ENCODE measurements around the gene SNRK. TPM values are rescaled to one million over a fixed set of nuclear protein-coding genes. Genes with fewer than 3 reads are reported as not detected.

The SNRK gene
- total and polyA plus RNA-seq, 2 of the 13 experiments (the other 11 are each of a cell fraction or from before 2014, with no cell fraction given): 11.4 to 16.1 TPM

DNA sequence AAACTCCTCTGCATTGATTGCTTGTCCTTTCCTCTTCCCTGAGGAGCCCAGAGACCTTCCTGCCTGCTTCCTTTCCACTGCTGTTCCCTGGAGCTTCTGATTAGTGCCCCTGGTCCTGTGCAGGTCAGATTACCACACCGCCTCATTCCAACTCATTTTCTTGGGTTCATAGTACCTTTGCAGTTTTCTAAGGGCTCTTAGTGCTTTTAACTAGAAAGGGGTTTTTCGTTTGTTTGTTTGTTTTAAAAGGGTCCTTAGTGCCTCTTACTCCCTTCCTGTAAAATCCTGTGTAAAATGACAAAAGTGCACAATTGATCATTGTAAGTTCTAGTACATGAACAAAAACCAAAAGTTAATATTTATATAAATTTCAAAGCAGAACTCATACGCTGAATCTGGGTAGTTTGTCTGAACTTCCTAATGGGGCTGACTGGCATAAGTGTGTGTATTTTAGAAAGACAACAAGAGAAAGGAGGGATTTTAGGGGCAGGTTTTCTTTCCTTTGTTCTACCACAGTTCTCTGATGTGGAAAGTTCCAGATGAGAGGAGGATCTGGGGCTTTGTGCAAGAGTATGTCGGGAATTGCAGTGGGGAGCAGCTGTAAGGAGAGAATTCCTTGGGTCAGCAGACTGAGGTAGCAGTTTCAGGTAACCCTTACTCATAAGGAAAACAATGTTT, 30.6 kb downstream of the SNRK start (continued):
- TF ChIP-seq, protein P1, sequence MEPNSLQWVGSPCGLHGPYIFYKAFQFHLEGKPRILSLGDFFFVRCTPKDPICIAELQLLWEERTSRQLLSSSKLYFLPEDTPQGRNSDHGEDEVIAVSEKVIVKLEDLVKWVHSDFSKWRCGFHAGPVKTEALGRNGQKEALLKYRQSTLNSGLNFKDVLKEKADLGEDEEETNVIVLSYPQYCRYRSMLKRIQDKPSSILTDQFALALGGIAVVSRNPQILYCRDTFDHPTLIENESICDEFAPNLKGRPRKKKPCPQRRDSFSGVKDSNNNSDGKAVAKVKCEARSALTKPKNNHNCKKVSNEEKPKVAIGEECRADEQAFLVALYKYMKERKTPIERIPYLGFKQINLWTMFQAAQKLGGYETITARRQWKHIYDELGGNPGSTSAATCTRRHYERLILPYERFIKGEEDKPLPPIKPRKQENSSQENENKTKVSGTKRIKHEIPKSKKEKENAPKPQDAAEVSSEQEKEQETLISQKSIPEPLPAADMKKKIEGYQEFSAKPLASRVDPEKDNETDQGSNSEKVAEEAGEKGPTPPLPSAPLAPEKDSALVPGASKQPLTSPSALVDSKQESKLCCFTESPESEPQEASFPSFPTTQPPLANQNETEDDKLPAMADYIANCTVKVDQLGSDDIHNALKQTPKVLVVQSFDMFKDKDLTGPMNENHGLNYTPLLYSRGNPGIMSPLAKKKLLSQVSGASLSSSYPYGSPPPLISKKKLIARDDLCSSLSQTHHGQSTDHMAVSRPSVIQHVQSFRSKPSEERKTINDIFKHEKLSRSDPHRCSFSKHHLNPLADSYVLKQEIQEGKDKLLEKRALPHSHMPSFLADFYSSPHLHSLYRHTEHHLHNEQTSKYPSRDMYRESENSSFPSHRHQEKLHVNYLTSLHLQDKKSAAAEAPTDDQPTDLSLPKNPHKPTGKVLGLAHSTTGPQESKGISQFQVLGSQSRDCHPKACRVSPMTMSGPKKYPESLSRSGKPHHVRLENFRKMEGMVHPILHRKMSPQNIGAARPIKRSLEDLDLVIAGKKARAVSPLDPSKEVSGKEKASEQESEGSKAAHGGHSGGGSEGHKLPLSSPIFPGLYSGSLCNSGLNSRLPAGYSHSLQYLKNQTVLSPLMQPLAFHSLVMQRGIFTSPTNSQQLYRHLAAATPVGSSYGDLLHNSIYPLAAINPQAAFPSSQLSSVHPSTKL (CRISPR knock-in tag; IDR thresholded peaks at IDR 0.05): peak; percentile 52; the same call in 1 of the 2 replicates
- peak; percentile 52 for TF ChIP-seq XRCC5 (optimal IDR thresholded peaks at IDR 0.05; ENCODE audit: low read length)
- TF ChIP-seq ELF1 (CRISPR knock-in tag; IDR thresholded peaks at IDR 0.05): no peak
- TF ChIP-seq, protein P2, sequence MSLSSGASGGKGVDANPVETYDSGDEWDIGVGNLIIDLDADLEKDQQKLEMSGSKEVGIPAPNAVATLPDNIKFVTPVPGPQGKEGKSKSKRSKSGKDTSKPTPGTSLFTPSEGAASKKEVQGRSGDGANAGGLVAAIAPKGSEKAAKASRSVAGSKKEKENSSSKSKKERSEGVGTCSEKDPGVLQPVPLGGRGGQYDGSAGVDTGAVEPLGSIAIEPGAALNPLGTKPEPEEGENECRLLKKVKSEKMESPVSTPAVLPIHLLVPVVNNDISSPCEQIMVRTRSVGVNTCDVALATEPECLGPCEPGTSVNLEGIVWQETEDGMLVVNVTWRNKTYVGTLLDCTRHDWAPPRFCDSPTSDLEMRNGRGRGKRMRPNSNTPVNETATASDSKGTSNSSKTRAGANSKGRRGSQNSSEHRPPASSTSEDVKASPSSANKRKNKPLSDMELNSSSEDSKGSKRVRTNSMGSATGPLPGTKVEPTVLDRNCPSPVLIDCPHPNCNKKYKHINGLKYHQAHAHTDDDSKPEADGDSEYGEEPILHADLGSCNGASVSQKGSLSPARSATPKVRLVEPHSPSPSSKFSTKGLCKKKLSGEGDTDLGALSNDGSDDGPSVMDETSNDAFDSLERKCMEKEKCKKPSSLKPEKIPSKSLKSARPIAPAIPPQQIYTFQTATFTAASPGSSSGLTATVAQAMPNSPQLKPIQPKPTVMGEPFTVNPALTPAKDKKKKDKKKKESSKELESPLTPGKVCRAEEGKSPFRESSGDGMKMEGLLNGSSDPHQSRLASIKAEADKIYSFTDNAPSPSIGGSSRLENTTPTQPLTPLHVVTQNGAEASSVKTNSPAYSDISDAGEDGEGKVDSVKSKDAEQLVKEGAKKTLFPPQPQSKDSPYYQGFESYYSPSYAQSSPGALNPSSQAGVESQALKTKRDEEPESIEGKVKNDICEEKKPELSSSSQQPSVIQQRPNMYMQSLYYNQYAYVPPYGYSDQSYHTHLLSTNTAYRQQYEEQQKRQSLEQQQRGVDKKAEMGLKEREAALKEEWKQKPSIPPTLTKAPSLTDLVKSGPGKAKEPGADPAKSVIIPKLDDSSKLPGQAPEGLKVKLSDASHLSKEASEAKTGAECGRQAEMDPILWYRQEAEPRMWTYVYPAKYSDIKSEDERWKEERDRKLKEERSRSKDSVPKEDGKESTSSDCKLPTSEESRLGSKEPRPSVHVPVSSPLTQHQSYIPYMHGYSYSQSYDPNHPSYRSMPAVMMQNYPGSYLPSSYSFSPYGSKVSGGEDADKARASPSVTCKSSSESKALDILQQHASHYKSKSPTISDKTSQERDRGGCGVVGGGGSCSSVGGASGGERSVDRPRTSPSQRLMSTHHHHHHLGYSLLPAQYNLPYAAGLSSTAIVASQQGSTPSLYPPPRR (CRISPR knock-in tag; IDR thresholded peaks at IDR 0.05; ENCODE audit: borderline replicate concordance): peak; percentile 40; the same call in 1 of the 2 replicates
- TF ChIP-seq, protein P3, sequence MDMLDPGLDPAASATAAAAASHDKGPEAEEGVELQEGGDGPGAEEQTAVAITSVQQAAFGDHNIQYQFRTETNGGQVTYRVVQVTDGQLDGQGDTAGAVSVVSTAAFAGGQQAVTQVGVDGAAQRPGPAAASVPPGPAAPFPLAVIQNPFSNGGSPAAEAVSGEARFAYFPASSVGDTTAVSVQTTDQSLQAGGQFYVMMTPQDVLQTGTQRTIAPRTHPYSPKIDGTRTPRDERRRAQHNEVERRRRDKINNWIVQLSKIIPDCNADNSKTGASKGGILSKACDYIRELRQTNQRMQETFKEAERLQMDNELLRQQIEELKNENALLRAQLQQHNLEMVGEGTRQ (IDR thresholded peaks at IDR 0.05; ENCODE audit: low read depth, low read length): no peak
- TF ChIP-seq, protein P3 (CRISPR knock-in tag; IDR thresholded peaks at IDR 0.05; ENCODE audit: borderline replicate concordance): no peak
- peak; percentile 88 for TF ChIP-seq SOX13 (IDR thresholded peaks at IDR 0.05)
- peak in 1 of 2 experiments; percentile 95; a peak in 2 of 4 replicates for TF ChIP-seq SOX13 (CRISPR knock-in tag; conservative IDR thresholded peaks at IDR 0.05 in 1 of 2, IDR thresholded peaks at IDR 0.05 in 1 of 2)
- TF ChIP-seq DMAP1 (CRISPR knock-in tag; IDR thresholded peaks at IDR 0.05): no peak
- TF ChIP-seq ZNF264 (CRISPR knock-in tag; IDR thresholded peaks at IDR 0.05): peak; percentile 95
- no peak for TF ChIP-seq ZNF761 (CRISPR knock-in tag; conservative IDR thresholded peaks at IDR 0.05)
- TF ChIP-seq ZMYM2 (CRISPR knock-in tag; IDR thresholded peaks at IDR 0.05): peak; percentile 93
- TF ChIP-seq, protein P4, sequence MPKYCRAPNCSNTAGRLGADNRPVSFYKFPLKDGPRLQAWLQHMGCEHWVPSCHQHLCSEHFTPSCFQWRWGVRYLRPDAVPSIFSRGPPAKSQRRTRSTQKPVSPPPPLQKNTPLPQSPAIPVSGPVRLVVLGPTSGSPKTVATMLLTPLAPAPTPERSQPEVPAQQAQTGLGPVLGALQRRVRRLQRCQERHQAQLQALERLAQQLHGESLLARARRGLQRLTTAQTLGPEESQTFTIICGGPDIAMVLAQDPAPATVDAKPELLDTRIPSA (CRISPR knock-in tag; IDR thresholded peaks at IDR 0.05; ENCODE audit: borderline replicate concordance): no peak
- peak; percentile 60; the same call in 1 of the 2 replicates for TF ChIP-seq GATA4 (IDR thresholded peaks at IDR 0.05; ENCODE audit: borderline replicate concordance, low read depth)
- TF ChIP-seq, protein P5, sequence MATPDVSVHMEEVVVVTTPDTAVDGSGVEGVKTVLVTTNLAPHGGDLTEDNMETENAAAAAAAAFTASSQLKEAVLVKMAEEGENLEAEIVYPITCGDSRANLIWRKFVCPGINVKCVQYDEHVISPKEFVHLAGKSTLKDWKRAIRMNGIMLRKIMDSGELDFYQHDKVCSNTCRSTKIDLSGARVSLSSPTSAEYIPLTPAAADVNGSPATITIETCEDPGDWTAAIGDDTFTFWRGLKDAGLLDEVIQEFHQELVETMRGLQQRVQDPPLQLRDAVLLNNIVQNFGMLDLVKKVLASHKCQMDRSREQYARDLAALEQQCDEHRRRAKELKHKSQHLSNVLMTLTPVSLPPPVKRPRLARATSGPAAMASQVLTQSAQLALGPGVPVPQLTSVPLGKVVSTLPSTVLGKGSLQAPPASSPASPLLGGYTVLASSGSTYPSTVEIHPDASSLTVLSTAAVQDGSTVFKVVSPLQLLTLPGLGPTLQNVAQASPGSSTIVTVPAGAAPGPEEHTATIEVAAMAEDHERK (CRISPR knock-in tag; IDR thresholded peaks at IDR 0.05; ENCODE audit: low read depth): no peak
- no peak for TF ChIP-seq MYC (CRISPR knock-in tag; IDR thresholded peaks at IDR 0.05; ENCODE audit: borderline replicate concordance)

Data from HepG2 (cell line).